K562 (cell line): ENCODE results near the gene KBTBD3. TPM values are rescaled to one million over a fixed set of nuclear protein-coding genes. Genes with fewer than 3 reads are reported as not detected.

ENCODE experiments used
- ASH1L ChIP-seq: fragments of 450-650 bp; IDR thresholded peaks from 2 replicates; pipeline ENCODE4 v1.6.1; 2018; ENCODE audit warnings: borderline replicate concordance, mild to moderate bottlenecking, low read depth; ENCODE audit not compliant: partially characterized antibody
- CHCHD3 ChIP-seq: fragments of 250-450 bp; sonication (Bioruptor Pico); IDR thresholded peaks from 2 replicates; pipeline ENCODE4 v2.1.2; 2022; ENCODE audit warnings: mild to moderate bottlenecking
- DDX20 ChIP-seq: fragments of 450-650 bp; IDR thresholded peaks from 2 replicates; pipeline ENCODE4 v1.6.1; 2016; ENCODE audit warnings: missing genetic modification characterization, low read depth, mild to moderate bottlenecking, missing compliant biosample characterization, moderate library complexity
- ETS2 ChIP-seq: IDR thresholded peaks from 2 replicates; pipeline ENCODE4 v1.6.1; 2016; ENCODE audit warnings: borderline replicate concordance, missing genetic modification characterization, mild to moderate bottlenecking, moderate library complexity, missing compliant biosample characterization; ENCODE audit not compliant: poor library complexity, severe bottlenecking
- FIP1L1 ChIP-seq: fragments of 200-400 bp; formaldehyde crosslinking; IDR thresholded peaks from 2 replicates; pipeline ENCODE4 v1.6.1; 2018; ENCODE audit warnings: mild to moderate bottlenecking, low read depth, low read length; ENCODE audit not compliant: poor library complexity, severe bottlenecking
- FUS ChIP-seq: fragments of 200-400 bp; formaldehyde crosslinking; optimal IDR thresholded peaks from 2 replicates; pipeline ENCODE3; 2017; ENCODE audit warnings: low read depth, low read length
- HMG20B ChIP-seq: fragments of 250-450 bp; sonication (Bioruptor Pico); IDR thresholded peaks from 2 replicates; pipeline ENCODE4 v1.5.0; 2021; ENCODE audit warnings: mild to moderate bottlenecking
- HOMEZ ChIP-seq: fragments of 250-450 bp; sonication (Bioruptor Pico); IDR thresholded peaks from 2 replicates; pipeline ENCODE4 v1.4.0; 2020; ENCODE audit warnings: mild to moderate bottlenecking, moderate library complexity
- ILF3 ChIP-seq: fragments of 450-650 bp; IDR thresholded peaks from 2 replicates; pipeline ENCODE4 v1.6.1; 2018; ENCODE audit warnings: antibody characterized with exemption, mild to moderate bottlenecking, moderate library complexity, borderline replicate concordance
- KLF10 ChIP-seq: fragments of 250-450 bp; sonication (Bioruptor Pico); IDR thresholded peaks from 2 replicates; pipeline ENCODE4 v1.6.1; 2021; ENCODE audit warnings: matching md5 sums
- KLF6 ChIP-seq: fragments of 250-450 bp; sonication (Bioruptor Pico); IDR thresholded peaks from 2 replicates; pipeline ENCODE4 v1.4.0; 2020; ENCODE audit warnings: mild to moderate bottlenecking, moderate library complexity, borderline replicate concordance
- MTA2 ChIP-seq: fragments of 450-650 bp; IDR thresholded peaks from 2 replicates; pipeline ENCODE4 v1.6.1; 2016; ENCODE audit warnings: low read depth
- MYC ChIP-seq, 2 experiments: fragments of 250-450 bp in 1 of 2; sonication (Bioruptor Pico) in 1 of 2; IDR thresholded peaks; 2 replicates each; pipeline versions ENCODE4 v1.5.1 to v1.6.1; 2012 to 2021; ENCODE audit warnings: low read depth in 2 of 2, borderline replicate concordance in 1 of 2, improper control_type of control experiment in 1 of 2, low read length in 1 of 2, mild to moderate bottlenecking in 1 of 2, moderate library complexity in 1 of 2
- RBM17 ChIP-seq: fragments of 200-400 bp; formaldehyde crosslinking; IDR thresholded peaks from 2 replicates; pipeline ENCODE4 v1.6.1; 2017; ENCODE audit warnings: low read depth, mild to moderate bottlenecking, low read length, borderline replicate concordance
- RREB1 ChIP-seq: fragments of 250-450 bp; sonication (Bioruptor Pico); IDR thresholded peaks from 2 replicates; pipeline ENCODE4 v1.4.0; 2020
- STAT5A ChIP-seq: IDR thresholded peaks from 2 replicates; pipeline ENCODE4 v1.6.1; 2012; ENCODE audit warnings: low read length, inconsistent platforms, borderline replicate concordance
- ZNF41 ChIP-seq: fragments of 250-450 bp; sonication (Bioruptor Pico); conservative IDR thresholded peaks from 2 replicates; pipeline ENCODE4 v1.4.0; 2020; ENCODE audit warnings: mild to moderate bottlenecking
- ZNF699 ChIP-seq: fragments of 250-450 bp; sonication (Bioruptor Pico); IDR thresholded peaks from 2 replicates; pipeline ENCODE4 v1.8.0; 2021; ENCODE audit warnings: mild to moderate bottlenecking, moderate library complexity; ENCODE audit not compliant: insufficient replicate concordance
- polyA plus RNA-seq, 8 experiments: library from polyadenylated mRNA; depleted of rRNA in 4 of 8; stranded (reverse) in 5 of 8; unstranded in 3 of 8; fragments of >200 nt; fragmentation: Nextera tagmentation in 2 of 8; fragmentation: Illumina TruSeq in 1 of 8; extraction: Ambion mirVana in 2 of 8; extraction: Trizol in 1 of 8; gene quantifications; 2 replicates each; pipeline versions ENCODE4 v1.2.1 to v1.2.3, GENCODE V29; 2011 to 2014; ENCODE audit warnings: inconsistent platforms in 1 of 8, missing spikeins in 1 of 8
- total RNA-seq, 7 experiments: library from RNA; depleted of rRNA in 6 of 7; stranded (reverse); fragments of >200 nt in 6 of 7; fragmentation: Illumina TruSeq in 2 of 7; extraction: Trizol in 2 of 7; gene quantifications; 2 replicates each; pipeline versions ENCODE4 v1.2.1 to v1.2.3, GENCODE V29; 2011 to 2021; ENCODE audit warnings: low replicate concordance in 1 of 7
- TF ChIP-seq, protein P1 (sequence below): fragments of 450-650 bp; IDR thresholded peaks from 2 replicates; pipeline ENCODE4 v1.6.1; 2016; ENCODE audit warnings: missing biosample characterization, missing genetic modification characterization

KBTBD3 gene
- total and polyA plus RNA-seq, 9 of the 15 experiments (the other 6 are each of a cell fraction or from before 2014, with no cell fraction given): 4.2 to 31.2 (median 6.4) TPM

DNA sequence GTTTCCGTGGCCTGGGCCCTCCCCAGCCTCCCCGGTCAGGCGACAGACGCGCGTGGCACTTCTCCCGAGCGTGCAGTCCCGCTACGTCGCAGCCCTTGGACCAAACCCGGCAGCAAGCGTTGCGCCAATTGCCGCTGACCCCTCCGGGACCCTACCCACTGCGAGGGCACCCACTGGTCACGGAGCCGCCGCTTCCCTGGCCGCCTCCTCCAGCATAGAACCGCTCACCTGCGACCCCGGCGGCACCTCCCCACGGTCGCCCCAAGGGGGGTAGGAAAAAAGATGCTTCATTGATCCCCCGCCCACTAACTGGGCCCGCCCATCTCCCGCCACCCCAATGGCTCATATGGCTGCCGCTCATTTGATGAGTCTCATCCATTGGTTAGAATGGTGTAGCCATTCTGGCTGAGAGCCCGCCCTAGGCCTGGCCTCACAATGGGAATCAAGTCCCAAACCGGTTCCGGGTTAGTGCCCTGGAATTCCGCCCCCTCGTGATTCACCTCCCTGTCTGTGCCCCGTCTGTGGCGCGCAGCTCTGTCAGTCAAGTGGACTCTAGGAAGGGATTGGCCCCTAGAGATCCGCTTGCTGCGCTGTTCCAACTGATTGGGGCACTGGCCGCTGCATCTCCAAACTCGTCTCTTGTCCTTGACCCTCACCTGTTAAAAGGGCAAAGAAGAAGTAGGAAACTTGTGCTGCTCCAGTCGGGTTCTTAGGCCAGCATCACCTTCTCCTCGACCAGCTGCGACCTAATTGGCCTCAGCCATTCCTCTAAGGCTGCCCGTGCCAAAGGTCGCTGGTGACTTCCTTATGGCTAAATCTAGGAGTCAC, 55.0 kb downstream of the KBTBD3 start, which contains the start of gene MSANTD4 (continued):
- TF ChIP-seq FUS (no peak), RBM17 (no peak), MTA2 (peak; percentile 64), ETS2 (tag) (no peak), HMG20B (CRISPR knock-in tag) (no peak), STAT5A (no peak), FIP1L1 (no peak), ILF3 (no peak), ASH1L (peak; percentile 95), CHCHD3 (no peak), DDX20 (tag) (no peak), HOMEZ (CRISPR knock-in tag) (no peak), ZNF699 (CRISPR knock-in tag) (no peak), RREB1 (CRISPR knock-in tag) (peak; percentile 77), ZNF41 (CRISPR knock-in tag) (no peak), MYC (IDR thresholded peaks at IDR 0.05; ENCODE audit: low read depth, low read length) (peak; percentile 22; the same call in 1 of the 2 replicates), MYC (CRISPR knock-in tag; IDR thresholded peaks at IDR 0.05; ENCODE audit: borderline replicate concordance, low read depth) (no peak), KLF6 (CRISPR knock-in tag) (no peak), KLF10 (CRISPR knock-in tag) (no peak)
- TF ChIP-seq, protein P1, sequence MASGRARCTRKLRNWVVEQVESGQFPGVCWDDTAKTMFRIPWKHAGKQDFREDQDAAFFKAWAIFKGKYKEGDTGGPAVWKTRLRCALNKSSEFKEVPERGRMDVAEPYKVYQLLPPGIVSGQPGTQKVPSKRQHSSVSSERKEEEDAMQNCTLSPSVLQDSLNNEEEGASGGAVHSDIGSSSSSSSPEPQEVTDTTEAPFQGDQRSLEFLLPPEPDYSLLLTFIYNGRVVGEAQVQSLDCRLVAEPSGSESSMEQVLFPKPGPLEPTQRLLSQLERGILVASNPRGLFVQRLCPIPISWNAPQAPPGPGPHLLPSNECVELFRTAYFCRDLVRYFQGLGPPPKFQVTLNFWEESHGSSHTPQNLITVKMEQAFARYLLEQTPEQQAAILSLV (tag): no peak
